HFFc6 (cell line): ENCODE measurements around the gene LSM4. TPM values are rescaled to one million over a fixed set of nuclear protein-coding genes. Genes with fewer than 3 reads are reported as not detected.

ENCODE experiments used
- DNase-seq: peaks from one replicate; pipeline ENCODE4 v3.0.0-alpha.2; 2018
- H3K27ac Mint-ChIP-seq: 2 replicates; pipeline ENCODE4 v1.8.0; 2020; ENCODE audit warnings: mild to moderate bottlenecking, mixed read lengths
- H3K27me3 Mint-ChIP-seq: 2 replicates; pipeline ENCODE4 v1.8.0; 2021; ENCODE audit warnings: mild to moderate bottlenecking, moderate library complexity, mixed read lengths; ENCODE audit not compliant: insufficient read depth
- H3K36me3 Mint-ChIP-seq: 2 replicates; pipeline ENCODE4 v1.8.0; 2021; ENCODE audit warnings: low read depth, mixed read lengths
- H3K4me1 Mint-ChIP-seq: 2 replicates; pipeline ENCODE4 v1.8.0; 2020; ENCODE audit warnings: low read depth, mixed read lengths
- H3K4me3 Mint-ChIP-seq: 2 replicates; pipeline ENCODE4 v1.8.0; 2020; ENCODE audit warnings: mild to moderate bottlenecking, moderate library complexity, mixed read lengths
- H3K9me3 Mint-ChIP-seq: 2 replicates; pipeline ENCODE4 v1.8.0; 2020; ENCODE audit warnings: mild to moderate bottlenecking, mixed read lengths
- CTCF ChIP-seq: fragments of 200-600 bp; sonication (generic); IDR thresholded peaks from 2 replicates; pipeline ENCODE4 v1.5.0; 2021; ENCODE audit warnings: antibody characterized with exemption, mild to moderate bottlenecking
- total RNA-seq, 6 experiments: library from RNA; stranded (reverse); fragmentation: NEBNext Ultra II Directional; extraction: Animal tissue kit (Norgen Biotek cat#: 25700); gene quantifications; 2 replicates in 1 of 6; 3 replicates in 5 of 6; pipeline ENCODE4 v1.2.3, GENCODE V29; 2021

Gene LSM4
- total RNA-seq, 6 experiments from 2014 or later = 175 to 217 (median 202) TPM

GRCh38 chr19:18298601-18299000 lies 24.3 kb downstream of the LSM4 start:
- DNase-seq = peak; percentile 30
- TF ChIP-seq CTCF = no peak
- peak overlapping the region; percentile 75 for H3K27ac Mint-ChIP-seq
- 0 out of 2 replicates have a peak, but pooled peaks cover 2% of the 10 kb centered on the region for H3K9me3 Mint-ChIP-seq
- peaks cover 51% of the 10 kb centered on the region for H3K4me1 Mint-ChIP-seq
- no peak overlapping the region for H3K4me3 Mint-ChIP-seq
- no peaks in the 10 kb centered on the region; the same call in 1 of the 2 replicates for H3K27me3 Mint-ChIP-seq
- H3K36me3 Mint-ChIP-seq = no peaks in the 10 kb centered on the region

- Mint-ChIP-seq H3K27me3 (no peaks in the 10 kb centered on the region; the same call in 1 of the 2 replicates), H3K4me1 (peaks cover 54% of the 10 kb centered on the region), H3K36me3 (no peaks in the 10 kb centered on the region), H3K4me3 (no peak overlapping the region), H3K9me3 (no peaks in the 10 kb centered on the region), H3K27ac (peak overlapping the region; percentile 85)
- TF ChIP-seq CTCF = no peak
- peak; percentile 26 for DNase-seq
Measured at GRCh38 chr19:18297308-18297707, 25.6 kb downstream of the LSM4 start.

- no peak overlapping the region for H3K4me3 Mint-ChIP-seq
- DNase-seq = no peak
- H3K36me3 Mint-ChIP-seq = no peaks in the 10 kb centered on the region
- no peak for TF ChIP-seq CTCF
- H3K9me3 Mint-ChIP-seq = no peaks in the 10 kb centered on the region
- H3K27me3 Mint-ChIP-seq = peaks cover 2% of the 10 kb centered on the region
- H3K4me1 Mint-ChIP-seq = peaks cover 58% of the 10 kb centered on the region
- no peak overlapping the region for H3K27ac Mint-ChIP-seq
Measured at GRCh38 chr19:18295034-18295451, 27.8 kb downstream of the LSM4 start.

GRCh38 chr19:18294467-18294864 lies 28.4 kb downstream of the LSM4 start:
- Mint-ChIP-seq H3K27ac (peak overlapping the region; percentile 97; the same call in 1 of the 2 replicates), H3K4me3 (no peak overlapping the region), H3K27me3 (peaks cover 2% of the 10 kb centered on the region), H3K4me1 (peaks cover 63% of the 10 kb centered on the region), H3K9me3 (no peaks in the 10 kb centered on the region), H3K36me3 (no peaks in the 10 kb centered on the region)
- peak; percentile 20 for DNase-seq
- no peak for TF ChIP-seq CTCF

- no peak for DNase-seq
- Mint-ChIP-seq H3K27ac (peak overlapping the region; percentile 97), H3K36me3 (no peaks in the 10 kb centered on the region), H3K27me3 (peaks cover 2% of the 10 kb centered on the region), H3K9me3 (no peaks in the 10 kb centered on the region), H3K4me3 (peak overlapping the region; percentile 90; the same call in 1 of the 2 replicates), H3K4me1 (peaks cover 57% of the 10 kb centered on the region)
- no peak for TF ChIP-seq CTCF
Measured at GRCh38 chr19:18293642-18294466, 29.0 kb downstream of the LSM4 start.
